ENCODE data around the gene KRTAP6-1.

KRTAP6-1 gene

DNA sequence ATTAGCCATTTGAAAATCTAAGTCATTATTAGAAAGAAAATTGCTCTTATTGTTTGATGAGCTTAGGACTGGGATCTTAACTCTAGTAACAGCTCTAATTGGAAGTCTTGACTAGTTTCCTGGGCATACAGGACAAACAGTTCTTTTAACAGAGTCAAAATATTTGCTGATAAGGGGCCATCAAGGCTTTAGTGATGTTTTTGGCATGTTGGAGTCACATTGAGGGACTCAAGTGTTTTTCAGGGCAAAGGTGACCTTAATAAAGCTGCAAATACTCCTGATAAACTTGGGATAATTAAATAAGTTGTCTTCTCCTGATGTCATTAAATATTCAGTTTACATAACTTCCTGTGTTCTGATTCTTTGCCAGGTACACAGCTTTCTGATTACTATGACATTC is 46.1 kb downstream of the KRTAP6-1 start:
- no peak for DNase-seq

DNA sequence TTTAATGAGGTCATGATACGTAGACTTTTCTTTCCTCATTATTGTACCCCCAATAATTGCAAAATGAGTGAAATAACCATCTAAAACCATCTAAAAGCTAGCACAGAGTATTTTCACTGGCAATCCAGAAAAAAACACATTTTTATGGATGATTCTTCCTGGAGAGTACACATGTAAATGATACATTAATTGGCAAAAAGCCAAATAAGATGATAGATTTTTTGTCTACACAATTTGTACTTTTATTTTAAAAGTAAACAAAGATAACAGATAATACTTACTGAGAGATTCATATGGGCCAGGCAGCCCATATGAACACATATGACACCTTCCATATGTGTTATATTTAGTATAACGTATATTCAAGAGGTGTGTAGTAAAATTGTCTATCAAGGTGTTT is 50.1 kb downstream of the KRTAP6-1 start:
- DNase-seq = no peak

All from kidney glomerular epithelial cell (primary cell).